Keratinocyte (primary cell): ENCODE results near the gene DPF3. TPM values are rescaled to one million over a fixed set of nuclear protein-coding genes. Genes with fewer than 3 reads are reported as not detected.

ENCODE experiments used
- DNase-seq: peaks from one replicate; pipeline ENCODE4 v3.0.0-alpha.2; 2011; ENCODE audit warnings: low read depth, missing footprints, low spot score
- FAIRE-seq: peaks from 2 replicates; lab custom pipeline; 2011; peaks lifted over from hg19 to GRCh38; lab: Jason Lieb, UNC
- H2AFZ ChIP-seq: 2 replicates; pipeline ENCODE4 v1.6.0; 2012; ENCODE audit warnings: low read length, control low read depth, inconsistent platforms; ENCODE audit not compliant: control insufficient read depth
- H3K27ac ChIP-seq: 2 replicates; pipeline ENCODE4 v1.5.1; 2011; ENCODE audit warnings: low read length; ENCODE audit not compliant: control insufficient read depth, insufficient read depth
- H3K27me3 ChIP-seq: 3 replicates; pipeline ENCODE4 v1.6.0; 2011; ENCODE audit warnings: low read length; ENCODE audit not compliant: control insufficient read depth, insufficient read depth; ENCODE audit errors: extremely low read depth
- H3K36me3 ChIP-seq, 2 experiments: 2 replicates in 1 of 2; 3 replicates in 1 of 2; pipeline ENCODE4 v1.5.1; 2011; ENCODE audit warnings: low read length in 2 of 2, mild to moderate bottlenecking in 1 of 2; ENCODE audit not compliant: control insufficient read depth in 2 of 2, insufficient read depth in 2 of 2; ENCODE audit errors: extremely low read depth in 1 of 2
- H3K4me1 ChIP-seq: 3 replicates; pipeline ENCODE4 v1.5.1; 2011; ENCODE audit warnings: low read length; ENCODE audit not compliant: control insufficient read depth, insufficient read depth; ENCODE audit errors: extremely low read depth
- H3K4me2 ChIP-seq: 3 replicates; pipeline ENCODE4 v1.6.0; 2011; ENCODE audit warnings: low read depth, low read length; ENCODE audit not compliant: control insufficient read depth, insufficient read depth; ENCODE audit errors: extremely low read depth
- H3K4me3 ChIP-seq, 3 experiments: fragments of 200-600 bp in 1 of 3; sonication (generic) in 1 of 3; 2 replicates in 2 of 3; 3 replicates in 1 of 3; pipeline ENCODE4 v1.5.1; 2011 to 2016; ENCODE audit warnings: low read length in 3 of 3, mild to moderate bottlenecking in 3 of 3, control low read depth in 2 of 3, inconsistent platforms in 1 of 3, low read depth in 1 of 3, mixed read lengths in 1 of 3, mixed run types in 1 of 3, moderate library complexity in 1 of 3; ENCODE audit not compliant: control insufficient read depth in 2 of 3, insufficient read depth in 2 of 3; ENCODE audit errors: extremely low read depth in 1 of 3
- H3K79me2 ChIP-seq: 2 replicates; pipeline ENCODE4 v1.6.0; 2012; ENCODE audit warnings: low read length; ENCODE audit not compliant: control insufficient read depth, insufficient read depth
- H3K9ac ChIP-seq: 3 replicates; pipeline ENCODE4 v1.6.0; 2011; ENCODE audit warnings: low read length; ENCODE audit not compliant: control insufficient read depth, insufficient read depth; ENCODE audit errors: extremely low read depth
- H3K9me1 ChIP-seq: 3 replicates; pipeline ENCODE4 v1.6.0; 2011; ENCODE audit warnings: low read length; ENCODE audit not compliant: control insufficient read depth, insufficient read depth; ENCODE audit errors: extremely low read depth
- H3K9me3 ChIP-seq: 2 replicates; pipeline ENCODE4 v1.5.1; 2012; ENCODE audit warnings: low read depth, low read length; ENCODE audit not compliant: control insufficient read depth
- H4K20me1 ChIP-seq: 3 replicates; pipeline ENCODE4 v1.6.0; 2011; ENCODE audit warnings: low read length; ENCODE audit not compliant: control insufficient read depth, insufficient read depth; ENCODE audit errors: extremely low read depth
- EZH2 ChIP-seq: IDR thresholded peaks from one replicate; pipeline ENCODE4 v1.6.1; 2012; ENCODE audit warnings: inconsistent platforms, mild to moderate bottlenecking, low read length, moderate library complexity
- dilution Hi-C: fragments of 300-500 bp; cut with MboI; formaldehyde crosslinking; loops from one replicate; pipeline ENCODE4 v1.7.0; 2020; ENCODE audit warnings: low sequenced_read_pairs; ENCODE audit not compliant: extremely low pct_ligation_motif_present
- polyA plus RNA-seq, 5 experiments: library from polyadenylated mRNA; depleted of rRNA in 3 of 5; stranded (reverse) in 3 of 5; stranded (forward) in 1 of 5; unstranded in 1 of 5; fragments of >200 nt; gene quantifications; 1 replicate in 1 of 5; 2 replicates in 3 of 5; 3 replicates in 1 of 5; pipeline versions ENCODE4 v1.2.1 to v1.2.3, GENCODE V29; 2011 to 2012; ENCODE audit warnings: missing spikeins in 2 of 5, low read depth in 1 of 5, low replicate concordance in 1 of 5
- TF ChIP-seq, protein P1 (sequence below), 3 experiments: IDR thresholded peaks in 1 of 3; conservative IDR thresholded peaks in 1 of 3; optimal IDR thresholded peaks in 1 of 3; 2 replicates in 2 of 3; 3 replicates in 1 of 3; pipeline versions ENCODE3 to v1.5.1; 2011; ENCODE audit warnings: low read length in 3 of 3, mild to moderate bottlenecking in 3 of 3, moderate library complexity in 2 of 3, control low read depth in 1 of 3, inconsistent platforms in 1 of 3; ENCODE audit not compliant: insufficient read depth in 2 of 3; ENCODE audit errors: extremely low read depth in 1 of 3

The DPF3 gene
- polyA plus RNA-seq, 1 donor (not counting 4 experiments of a cell fraction or from before 2014, with no cell fraction given): 1.1 TPM

DNA sequence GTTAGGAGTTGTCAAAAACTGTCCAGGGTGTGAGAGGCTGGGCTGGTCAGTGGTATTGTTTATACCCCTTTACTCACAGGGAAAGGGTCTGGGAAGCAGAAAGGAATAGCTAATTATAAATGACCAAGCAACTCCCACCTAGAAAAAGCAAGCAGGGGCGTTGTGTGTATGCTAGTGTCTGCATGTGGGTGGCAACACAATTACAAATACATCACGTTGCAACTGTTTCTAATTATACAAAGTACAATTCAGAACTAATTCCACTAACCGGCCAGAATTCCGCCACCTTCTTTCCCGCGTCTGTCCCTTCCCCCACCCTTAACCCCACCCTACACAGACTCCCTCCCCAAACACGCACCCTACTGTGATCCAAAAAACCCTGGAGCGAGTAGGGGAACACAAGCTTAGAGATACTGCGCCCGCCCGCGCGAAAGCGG lies 2.2 kb downstream of the DPF3 start:
- Histone ChIP-seq H3K4me2 (peak overlapping the region; percentile 100), H3K9me3 (no peaks in the 10 kb centered on the region), H2AFZ (peak overlapping the region; percentile 80), H3K9ac (no peak overlapping the region), H3K9me1 (no peaks in the 10 kb centered on the region), H3K36me3 (no peaks in the 10 kb centered on the region), H4K20me1 (no peaks in the 10 kb centered on the region), H3K4me1 (peaks cover 22% of the 10 kb centered on the region), H3K27ac (no peak overlapping the region), H3K27me3 (peaks cover 30% of the 10 kb centered on the region), H3K79me2 (no peaks in the 10 kb centered on the region), H3K4me3 (peak overlapping the region; percentile 56 to 99 (median 77))
- FAIRE-seq: no peak
- dilution Hi-C loops: no loop called here
- TF ChIP-seq, protein P1, sequence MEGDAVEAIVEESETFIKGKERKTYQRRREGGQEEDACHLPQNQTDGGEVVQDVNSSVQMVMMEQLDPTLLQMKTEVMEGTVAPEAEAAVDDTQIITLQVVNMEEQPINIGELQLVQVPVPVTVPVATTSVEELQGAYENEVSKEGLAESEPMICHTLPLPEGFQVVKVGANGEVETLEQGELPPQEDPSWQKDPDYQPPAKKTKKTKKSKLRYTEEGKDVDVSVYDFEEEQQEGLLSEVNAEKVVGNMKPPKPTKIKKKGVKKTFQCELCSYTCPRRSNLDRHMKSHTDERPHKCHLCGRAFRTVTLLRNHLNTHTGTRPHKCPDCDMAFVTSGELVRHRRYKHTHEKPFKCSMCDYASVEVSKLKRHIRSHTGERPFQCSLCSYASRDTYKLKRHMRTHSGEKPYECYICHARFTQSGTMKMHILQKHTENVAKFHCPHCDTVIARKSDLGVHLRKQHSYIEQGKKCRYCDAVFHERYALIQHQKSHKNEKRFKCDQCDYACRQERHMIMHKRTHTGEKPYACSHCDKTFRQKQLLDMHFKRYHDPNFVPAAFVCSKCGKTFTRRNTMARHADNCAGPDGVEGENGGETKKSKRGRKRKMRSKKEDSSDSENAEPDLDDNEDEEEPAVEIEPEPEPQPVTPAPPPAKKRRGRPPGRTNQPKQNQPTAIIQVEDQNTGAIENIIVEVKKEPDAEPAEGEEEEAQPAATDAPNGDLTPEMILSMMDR (optimal IDR thresholded peaks at IDR 0.05 in 1 of 3, IDR thresholded peaks at IDR 0.05 in 1 of 3, conservative IDR thresholded peaks at IDR 0.05 in 1 of 3; ENCODE audit: extremely low read depth in 1 of 3, insufficient read depth in 2 of 3, low read length in 3 of 3): no peak
- peak; percentile 41 for TF ChIP-seq EZH2
- no peak for DNase-seq

DNA sequence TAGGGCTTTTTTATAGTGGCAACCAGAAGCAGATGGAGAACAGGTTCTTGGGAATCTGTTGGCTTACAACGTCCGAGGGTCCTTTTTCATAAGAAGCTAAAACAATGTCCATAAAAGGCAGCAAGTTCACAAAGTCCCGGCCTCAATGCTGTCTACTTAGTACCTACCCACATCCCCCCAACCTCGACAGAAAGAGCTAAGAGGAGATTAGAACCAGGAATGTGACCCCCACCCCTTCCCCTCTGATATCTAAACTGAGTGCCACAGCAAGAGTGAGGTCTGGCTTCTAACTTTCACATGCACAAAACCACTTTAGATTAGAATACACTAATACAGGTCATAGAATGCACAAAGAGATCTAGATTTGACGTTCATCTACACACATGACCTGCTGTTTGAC lies 4.5 kb downstream of the DPF3 start:
- H3K9me1 ChIP-seq: no peaks in the 10 kb centered on the region
- H3K79me2 ChIP-seq: no peaks in the 10 kb centered on the region
- TF ChIP-seq EZH2: no peak
- TF ChIP-seq, protein P1 (optimal IDR thresholded peaks at IDR 0.05 in 1 of 3, IDR thresholded peaks at IDR 0.05 in 1 of 3, conservative IDR thresholded peaks at IDR 0.05 in 1 of 3; ENCODE audit: extremely low read depth in 1 of 3, insufficient read depth in 2 of 3, low read length in 3 of 3): no peak
- H4K20me1 ChIP-seq: no peaks in the 10 kb centered on the region
- H3K4me3 ChIP-seq: no peak overlapping the region
- H3K9me3 ChIP-seq: no peaks in the 10 kb centered on the region
- no peak overlapping the region for H3K4me2 ChIP-seq
- H2AFZ ChIP-seq: no peak overlapping the region
- no peak for FAIRE-seq
- H3K36me3 ChIP-seq: no peaks in the 10 kb centered on the region
- peaks cover 30% of the 10 kb centered on the region for H3K27me3 ChIP-seq
- H3K27ac ChIP-seq: no peak overlapping the region
- dilution Hi-C loops: no loop called here
- no peak for DNase-seq
- H3K4me1 ChIP-seq: peaks cover 12% of the 10 kb centered on the region
- H3K9ac ChIP-seq: no peak overlapping the region
